Right lobe of liver (tissue), 4 donors: ENCODE results near the gene RHOBTB1.

ENCODE experiments used
- CTCF ChIP-seq, 4 donors: fragments of 200-600 bp in 3 of 4; fragments of 450-650 bp in 1 of 4; IDR thresholded peaks; one replicate each; pipeline versions ENCODE4 v1.5.1 to v1.8.0; 2016 to 2022; ENCODE audit warnings: antibody characterized with exemption in 4 of 4, mild to moderate bottlenecking in 2 of 4
- POLR2A ChIP-seq: fragments of 450-650 bp; IDR thresholded peaks from one replicate; pipeline ENCODE4 v1.6.1; 2017; ENCODE audit warnings: antibody characterized with exemption, mild to moderate bottlenecking
- donor health status: DM: no; HTN: no; CAD: no.
- donor health status: DM: no; HTN: no; CAD: no.
- donor health status: DM: no; HTN: yes; CAD: no.

- no peak for TF ChIP-seq CTCF (IDR thresholded peaks at IDR 0.05)
- no peak for TF ChIP-seq POLR2A
Measured at GRCh38 chr10:60908896-60909295, 35.1 kb downstream of the RHOBTB1 start.
